WERI-Rb-1 (cell line): ENCODE data around the gene FDX2.

Experiments
- DNase-seq: peaks from one replicate; pipeline ENCODE4 v3.0.0-alpha.2; 2020
- H3K27ac ChIP-seq: fragments of 250-450 bp; sonication (Bioruptor Pico); 2 replicates; pipeline ENCODE4 v1.5.1; 2020; ENCODE audit warnings: mild to moderate bottlenecking, moderate library complexity
- H3K27me3 ChIP-seq: fragments of 250-450 bp; sonication (Bioruptor Pico); 2 replicates; pipeline ENCODE4 v1.5.1; 2021; ENCODE audit warnings: mild to moderate bottlenecking, low read depth, moderate library complexity; ENCODE audit not compliant: insufficient read depth, severe bottlenecking
- H3K36me3 ChIP-seq: fragments of 250-450 bp; sonication (Bioruptor Pico); 2 replicates; pipeline ENCODE4 v1.5.1; 2020; ENCODE audit warnings: mild to moderate bottlenecking, moderate library complexity
- H3K4me3 ChIP-seq: 2 replicates; pipeline ENCODE4 v1.5.1; 2011; ENCODE audit warnings: low read depth, mild to moderate bottlenecking, control low read depth, low read length
- H3K9me3 ChIP-seq: fragments of 250-450 bp; sonication (Bioruptor Pico); 2 replicates; pipeline ENCODE4 v1.5.1; 2021; ENCODE audit warnings: mild to moderate bottlenecking, moderate library complexity; ENCODE audit not compliant: severe bottlenecking
- CTCF ChIP-seq: IDR thresholded peaks from 2 replicates; pipeline ENCODE4 v1.5.1; 2011; ENCODE audit warnings: low read depth, mild to moderate bottlenecking, control low read depth, inconsistent platforms, low read length

The FDX2 gene

GRCh38 chr19:10289836-10290356, 25.9 kb downstream of the FDX2 start, which contains the start of gene ICAM5:
Gene ICAM5 (plus strand): TSS chr19:10289952. CDS start chr19:10290044, 92 bp downstream.
- Histone ChIP-seq H3K27ac (no peak within 1 kb of the TSS), H3K4me3 (peak within 1 kb of the TSS; percentile 63), H3K9me3 (no peaks in the 10 kb centered on the region), H3K36me3 (peaks cover 15% of the 10 kb centered on the region), H3K27me3 (peaks cover 9% of the 10 kb centered on the region)
- DNase-seq = peak; percentile 49
- TF ChIP-seq CTCF = no peak

GRCh38 chr19:10289167-10289835, 26.5 kb downstream of the FDX2 start:
- Histone ChIP-seq H3K9me3 (no peaks in the 10 kb centered on the region), H3K36me3 (peaks cover 9% of the 10 kb centered on the region), H3K27ac (no peak overlapping the region), H3K4me3 (peak overlapping the region; percentile 63), H3K27me3 (peaks cover 9% of the 10 kb centered on the region)
- peak; percentile 75 for DNase-seq
- TF ChIP-seq CTCF = peak; percentile 32; the same call in 1 of the 2 replicates

- Histone ChIP-seq H3K36me3 (peaks cover 3% of the 10 kb centered on the region; the same call in 1 of the 2 replicates), H3K27me3 (peaks cover 9% of the 10 kb centered on the region), H3K4me3 (peak overlapping the region; percentile 63), H3K27ac (no peak overlapping the region), H3K9me3 (no peaks in the 10 kb centered on the region)
- peak; percentile 67 for DNase-seq
- no peak for TF ChIP-seq CTCF
Measured at GRCh38 chr19:10288662-10289166, 27.1 kb downstream of the FDX2 start.

GRCh38 chr19:10286803-10287737, 28.7 kb downstream of the FDX2 start, which contains the start of gene ICAM4:
Gene ICAM4 (plus strand): TSS chr19:10286955. CDS start chr19:10287013, 58 bp downstream.
- DNase-seq = no peak
- no peak within 1 kb of the TSS for H3K27ac ChIP-seq
- no peaks in the 10 kb centered on the region for H3K9me3 ChIP-seq
- no peak within 1 kb of the TSS for H3K4me3 ChIP-seq
- no peaks in the 10 kb centered on the region for H3K36me3 ChIP-seq
- no peak for TF ChIP-seq CTCF
- H3K27me3 ChIP-seq = peaks cover 9% of the 10 kb centered on the region

GRCh38 chr19:10285393-10285792, 30.4 kb downstream of the FDX2 start:
- H3K4me3 ChIP-seq = no peak overlapping the region
- H3K27me3 ChIP-seq = peaks cover 1% of the 10 kb centered on the region
- no peak for TF ChIP-seq CTCF
- no peak for DNase-seq
- H3K9me3 ChIP-seq = no peaks in the 10 kb centered on the region
- no peaks in the 10 kb centered on the region for H3K36me3 ChIP-seq
- H3K27ac ChIP-seq = no peak overlapping the region
